Skeletal muscle satellite cell (primary cell): Measurements from ENCODE around the gene NELL2.

Experiments used
- H3K27me3 ChIP-seq: 2 replicates; pipeline ENCODE4 v1.7.0; 2013; ENCODE audit warnings: low read length; ENCODE audit not compliant: control insufficient read depth, insufficient read depth
- H3K36me3 ChIP-seq: 2 replicates; pipeline ENCODE4 v1.7.0; 2013; ENCODE audit warnings: mild to moderate bottlenecking, control low read depth, low read length; ENCODE audit not compliant: insufficient read depth
- H3K4me1 ChIP-seq: 2 replicates; pipeline ENCODE4 v1.7.0; 2013; ENCODE audit warnings: low read length; ENCODE audit not compliant: control insufficient read depth, insufficient read depth
- H3K4me2 ChIP-seq: 2 replicates; pipeline ENCODE4 v1.7.0; 2013; ENCODE audit warnings: mild to moderate bottlenecking, low read length
- H3K4me3 ChIP-seq: 2 replicates; pipeline ENCODE4 v1.7.0; 2013; ENCODE audit warnings: low read length
- H3K9ac ChIP-seq: 2 replicates; pipeline ENCODE4 v1.7.0; 2013; ENCODE audit warnings: mild to moderate bottlenecking, low read depth, low read length, moderate library complexity
- H3K9me3 ChIP-seq: replicated peaks from 2 replicates; pipeline ENCODE4 v1.7.0; 2013; ENCODE audit warnings: mild to moderate bottlenecking, control low read depth, low read length

Gene NELL2

GRCh38 chr12:44875417-44875953 lies 630 bp downstream of the NELL2 start:
- H3K27me3 ChIP-seq = peaks cover 31% of the 10 kb centered on the region
- peak overlapping the region; percentile 66 for H3K4me3 ChIP-seq
- peaks cover 13% of the 10 kb centered on the region for H3K4me1 ChIP-seq
- no peak overlapping the region for H3K9ac ChIP-seq
- peak overlapping the region; percentile 87 for H3K4me2 ChIP-seq
- H3K9me3 ChIP-seq = no peaks in the 10 kb centered on the region
- H3K36me3 ChIP-seq = no peaks in the 10 kb centered on the region

DNA sequence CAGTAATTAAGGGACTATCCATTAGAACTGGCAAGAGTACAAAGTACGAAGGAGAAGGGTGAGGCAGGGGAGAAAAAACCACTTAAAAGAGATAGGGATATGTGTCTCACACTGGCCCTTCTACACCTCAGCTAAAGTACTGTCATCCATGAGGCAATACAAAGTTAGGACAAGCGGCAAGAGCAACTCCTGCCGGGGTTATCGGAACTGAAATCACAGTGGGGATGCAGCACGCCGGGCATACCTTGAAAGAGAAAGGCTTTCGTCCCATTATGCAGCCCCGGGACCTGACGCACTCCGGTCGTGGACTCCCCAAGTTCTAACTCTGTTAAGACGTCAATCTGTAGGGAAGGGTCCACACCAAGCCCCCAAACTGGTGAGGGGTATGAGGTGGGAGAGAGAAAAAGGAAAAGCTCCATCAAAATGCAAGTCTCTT lies 1.1 kb downstream of the NELL2 start:
- Histone ChIP-seq H3K4me1 (peaks cover 13% of the 10 kb centered on the region), H3K4me3 (peak overlapping the region; percentile 66)

GRCh38 chr12:44873898-44874297 lies 2.2 kb downstream of the NELL2 start:
- Histone ChIP-seq H3K4me2 (no peak overlapping the region), H3K9me3 (no peaks in the 10 kb centered on the region), H3K9ac (no peak overlapping the region), H3K4me1 (peaks cover 13% of the 10 kb centered on the region), H3K27me3 (peaks cover 31% of the 10 kb centered on the region), H3K36me3 (no peaks in the 10 kb centered on the region), H3K4me3 (no peak overlapping the region)

More for the DNA sequence above, 1.1 kb downstream of the NELL2 start:
- peak overlapping the region; percentile 87 for H3K4me2 ChIP-seq
- H3K9me3 ChIP-seq = no peaks in the 10 kb centered on the region
- no peak overlapping the region for H3K9ac ChIP-seq
- peaks cover 31% of the 10 kb centered on the region for H3K27me3 ChIP-seq
- H3K36me3 ChIP-seq = no peaks in the 10 kb centered on the region

- Histone ChIP-seq H3K9ac (no peak overlapping the region), H3K36me3 (no peaks in the 10 kb centered on the region), H3K4me1 (no peaks in the 10 kb centered on the region)
Observed at GRCh38 chr12:44869503-44869902, 6.6 kb downstream of the NELL2 start.

GRCh38 chr12:44863867-44864266 lies 12.2 kb downstream of the NELL2 start:
- no peaks in the 10 kb centered on the region for H3K36me3 ChIP-seq
- H3K4me3 ChIP-seq = no peak overlapping the region

More at GRCh38 chr12:44869503-44869902, 6.6 kb downstream of the NELL2 start:
- Histone ChIP-seq H3K4me3 (no peak overlapping the region), H3K27me3 (peaks cover 6% of the 10 kb centered on the region), H3K4me2 (no peak overlapping the region), H3K9me3 (no peaks in the 10 kb centered on the region)

GRCh38 chr12:44859998-44860689 lies 16.0 kb downstream of the NELL2 start:
- H3K4me1 ChIP-seq = no peaks in the 10 kb centered on the region
- H3K36me3 ChIP-seq = no peaks in the 10 kb centered on the region
- no peak overlapping the region for H3K4me3 ChIP-seq
- no peak overlapping the region for H3K4me2 ChIP-seq
- H3K27me3 ChIP-seq = no peaks in the 10 kb centered on the region
- H3K9me3 ChIP-seq = no peaks in the 10 kb centered on the region
- no peak overlapping the region for H3K9ac ChIP-seq

More at GRCh38 chr12:44863867-44864266, 12.2 kb downstream of the NELL2 start:
- H3K27me3 ChIP-seq = no peaks in the 10 kb centered on the region
- no peaks in the 10 kb centered on the region for H3K9me3 ChIP-seq
- H3K4me1 ChIP-seq = no peaks in the 10 kb centered on the region
- H3K9ac ChIP-seq = no peak overlapping the region
- no peak overlapping the region for H3K4me2 ChIP-seq

GRCh38 chr12:44858226-44858855 lies 17.8 kb downstream of the NELL2 start:
- Histone ChIP-seq H3K4me2 (no peak overlapping the region), H3K9me3 (no peaks in the 10 kb centered on the region), H3K4me1 (no peaks in the 10 kb centered on the region), H3K36me3 (no peaks in the 10 kb centered on the region), H3K27me3 (no peaks in the 10 kb centered on the region), H3K9ac (no peak overlapping the region), H3K4me3 (no peak overlapping the region)

DNA sequence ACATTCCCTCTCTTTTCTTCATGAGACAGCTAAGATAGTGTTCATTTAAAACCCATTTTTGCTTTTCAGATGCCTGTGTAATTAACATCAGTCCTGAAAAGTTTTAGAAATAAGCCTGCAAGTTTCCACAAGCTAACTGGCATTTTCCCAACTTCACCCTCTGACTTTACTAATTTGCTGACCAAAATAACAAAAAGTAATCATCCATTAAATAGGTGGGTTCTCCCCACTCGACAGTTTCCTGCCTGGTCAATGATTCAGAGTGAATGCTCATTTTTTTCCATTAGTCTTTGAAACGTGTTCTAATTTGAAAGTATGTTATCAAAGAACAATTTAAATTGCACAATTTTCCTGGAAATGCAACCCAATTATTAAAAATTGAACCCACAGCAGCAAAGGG lies 23.6 kb downstream of the NELL2 start:
- H3K4me3 ChIP-seq = no peak overlapping the region
- no peak overlapping the region for H3K4me2 ChIP-seq
- no peaks in the 10 kb centered on the region for H3K9me3 ChIP-seq
- H3K9ac ChIP-seq = no peak overlapping the region
- no peaks in the 10 kb centered on the region for H3K4me1 ChIP-seq
- H3K36me3 ChIP-seq = no peaks in the 10 kb centered on the region
- no peaks in the 10 kb centered on the region for H3K27me3 ChIP-seq

- no peaks in the 10 kb centered on the region for H3K36me3 ChIP-seq
- no peaks in the 10 kb centered on the region for H3K4me1 ChIP-seq
- H3K4me3 ChIP-seq = no peak overlapping the region
- no peaks in the 10 kb centered on the region for H3K9me3 ChIP-seq
- H3K27me3 ChIP-seq = no peaks in the 10 kb centered on the region
- no peak overlapping the region for H3K9ac ChIP-seq
- no peak overlapping the region for H3K4me2 ChIP-seq
Observed at GRCh38 chr12:44851586-44851985, 24.5 kb downstream of the NELL2 start.

- Histone ChIP-seq H3K4me1 (no peaks in the 10 kb centered on the region), H3K27me3 (no peaks in the 10 kb centered on the region), H3K9ac (no peak overlapping the region)
Observed at GRCh38 chr12:44848703-44849085, 27.4 kb downstream of the NELL2 start.

GRCh38 chr12:44847888-44848702 lies 28.0 kb downstream of the NELL2 start:
- H3K4me2 ChIP-seq = no peak overlapping the region
- H3K9ac ChIP-seq = no peak overlapping the region
- H3K36me3 ChIP-seq = no peaks in the 10 kb centered on the region
- no peaks in the 10 kb centered on the region for H3K4me1 ChIP-seq
- H3K27me3 ChIP-seq = no peaks in the 10 kb centered on the region
- no peaks in the 10 kb centered on the region for H3K9me3 ChIP-seq
- no peak overlapping the region for H3K4me3 ChIP-seq

More at GRCh38 chr12:44848703-44849085, 27.4 kb downstream of the NELL2 start:
- no peak overlapping the region for H3K4me2 ChIP-seq
- H3K36me3 ChIP-seq = no peaks in the 10 kb centered on the region
- no peaks in the 10 kb centered on the region for H3K9me3 ChIP-seq
- H3K4me3 ChIP-seq = no peak overlapping the region
